Stimulated activated CD8-positive, alpha-beta memory T cell treated with anti-CD3 and anti-CD28 coated beads, Interleukin-7, amount 100 ng/mL, for 48 hours (primary cell): ENCODE data around the gene UQCRQ.

Experiments
- DNase-seq, 2 donors: peaks; one replicate each; pipeline ENCODE4 v3.0.0-alpha.2; 2020; ENCODE audit warnings: low read depth in 1 of 2; ENCODE audit errors: extremely low read depth in 1 of 2

UQCRQ gene

GRCh38 chr5:132866342-132867045 lies at the start of gene UQCRQ, which contains the start of gene GDF9:
Gene UQCRQ, plus strand, starts transcription at chr5:132866642. Its CDS starts 240 bp downstream, at chr5:132866882.
Gene GDF9, minus strand, starts transcription at chr5:132866469. Its CDS starts 1,936 bp downstream, at chr5:132864533.
- peak; percentile 80 to 94 for DNase-seq

GRCh38 chr5:132817011-132817410 lies 49.4 kb upstream of the UQCRQ start:
- DNase-seq = no peak

DNA sequence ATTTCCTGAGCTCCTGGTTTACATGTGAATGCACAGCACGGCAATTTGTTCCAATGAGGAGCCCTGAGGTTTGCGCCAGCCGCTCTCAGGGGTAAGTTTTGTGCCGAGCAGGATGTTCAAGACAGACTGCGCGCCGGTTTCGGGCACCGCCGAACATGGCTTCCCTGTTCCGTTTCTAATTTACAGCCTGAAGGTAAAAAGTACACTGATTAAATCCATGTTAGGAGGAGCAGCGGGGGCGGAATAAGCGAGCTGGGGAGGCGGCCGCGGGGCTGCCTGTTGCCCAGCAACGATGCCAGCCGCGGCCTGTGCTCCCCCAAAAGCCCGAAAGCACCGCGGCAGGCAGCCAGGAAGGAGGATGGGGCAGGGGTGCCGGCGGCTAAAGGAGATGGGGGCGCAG lies 47.0 kb upstream of the UQCRQ start:
- DNase-seq = no peak

DNA sequence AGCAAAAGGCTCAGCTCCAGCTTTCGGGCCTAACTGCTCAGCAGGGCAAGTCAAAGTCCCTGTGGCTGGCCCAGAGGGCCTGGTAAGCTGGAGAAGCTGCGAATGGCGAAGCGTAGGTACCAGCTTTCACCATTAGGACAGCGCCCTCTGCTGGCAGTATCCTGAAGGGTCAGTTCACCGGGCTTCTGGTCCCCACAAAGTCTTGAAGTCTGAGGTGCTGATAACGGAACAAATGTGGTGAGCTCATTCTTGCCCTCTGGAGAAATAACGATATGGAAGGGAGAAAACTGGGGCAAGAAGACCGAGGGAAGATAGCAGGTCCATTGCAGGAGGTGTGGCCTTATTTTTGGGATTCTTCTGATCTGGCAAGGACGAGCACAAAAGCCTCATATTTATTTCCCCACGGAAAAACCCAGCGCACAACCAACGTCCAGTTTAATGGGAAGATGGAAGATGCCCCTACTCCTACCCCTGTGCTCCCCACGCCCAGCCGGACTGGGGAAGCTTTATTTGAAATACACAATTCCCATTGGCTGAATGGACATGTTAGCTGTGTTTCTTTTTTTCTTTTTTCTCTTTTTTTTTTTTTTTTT lies 46.2 kb upstream of the UQCRQ start:
- DNase-seq = peak; percentile 70 to 85

DNA sequence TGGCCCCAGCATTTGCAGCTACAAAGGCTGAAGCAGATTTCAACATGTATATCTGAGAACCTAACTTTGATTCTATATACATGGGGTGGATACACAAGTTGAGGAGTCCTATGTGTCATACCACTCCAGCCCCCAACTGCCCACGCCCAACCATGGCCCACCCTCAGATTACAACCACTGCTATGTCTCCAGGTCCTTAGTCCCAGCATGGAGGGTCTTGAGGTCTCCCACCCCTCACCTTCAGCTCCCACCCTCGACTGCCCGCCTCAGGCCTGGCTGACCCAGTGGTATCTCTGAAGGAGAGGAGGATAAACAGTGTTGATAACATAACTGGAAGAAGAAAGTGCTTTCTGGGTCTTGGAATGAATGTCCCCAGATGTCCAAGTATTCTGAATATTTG lies 45.1 kb upstream of the UQCRQ start:
- no peak for DNase-seq

DNA sequence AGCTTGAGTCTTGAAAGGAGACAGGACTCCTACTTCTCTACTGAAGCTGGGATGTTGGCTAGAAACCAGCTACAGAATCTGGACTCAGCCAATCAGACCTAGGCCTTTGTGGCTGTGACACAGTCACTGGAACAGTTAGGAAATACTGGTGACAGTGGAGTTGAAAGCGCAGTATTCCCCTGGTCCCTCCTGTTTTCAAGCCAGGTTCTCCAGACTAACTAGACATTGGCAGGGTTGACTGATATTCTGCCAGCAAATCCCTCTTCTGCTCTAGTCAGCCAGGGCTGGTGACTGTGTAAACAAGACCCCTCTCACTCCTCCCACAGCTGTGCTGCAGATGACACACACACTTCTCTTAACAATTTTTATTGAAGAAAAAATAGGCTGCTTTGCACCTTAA lies 44.7 kb upstream of the UQCRQ start:
- DNase-seq = no peak

DNA sequence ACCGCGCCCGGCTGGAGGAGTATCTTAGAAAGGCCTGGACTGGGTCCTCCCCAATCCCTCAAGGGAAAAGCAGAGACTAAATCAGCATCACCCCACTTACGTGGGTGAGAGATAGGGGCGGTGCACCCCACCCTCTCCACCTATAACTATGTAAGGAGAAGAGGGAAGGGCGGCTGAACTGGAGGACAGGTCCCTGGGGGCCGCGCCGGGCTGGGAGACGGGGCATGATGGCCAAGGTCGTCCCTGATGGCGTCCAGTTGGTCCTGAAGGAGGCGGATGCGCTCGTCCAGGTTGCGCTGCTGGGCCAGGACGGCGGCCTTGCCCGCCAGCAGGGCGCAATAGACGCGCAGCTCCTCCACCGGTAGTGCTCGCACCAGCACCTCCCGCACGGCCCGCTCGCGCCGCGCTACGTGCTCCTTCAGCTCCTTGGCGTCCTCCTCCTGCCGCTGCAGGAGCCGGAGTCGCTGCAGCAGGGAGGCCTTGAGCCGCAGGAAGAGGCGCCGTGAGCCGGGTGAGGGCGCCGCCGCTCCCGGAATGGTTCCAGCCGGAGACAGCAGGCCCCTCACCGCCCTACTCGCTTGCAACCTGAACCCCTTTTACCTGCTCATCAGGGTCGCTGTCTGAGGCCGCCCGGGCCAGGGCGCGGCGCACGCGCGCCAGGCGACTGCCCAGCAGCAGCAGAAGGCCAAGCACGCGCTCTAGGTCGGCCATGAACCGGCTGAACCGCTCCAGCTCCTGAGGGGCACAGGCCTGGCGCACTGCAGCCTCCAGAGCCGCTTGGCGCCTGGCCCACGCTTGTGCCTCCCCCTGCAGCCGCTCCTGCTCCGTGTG lies 43.6 kb upstream of the UQCRQ start:
- no peak for DNase-seq

- no peak for DNase-seq
These were observed 42.9 kb upstream of the UQCRQ start for GRCh38 chr5:132823481-132824050.

GRCh38 chr5:132824426-132824825 lies 42.0 kb upstream of the UQCRQ start:
- no peak for DNase-seq

- DNase-seq = no peak
These were observed 41.2 kb upstream of the UQCRQ start for GRCh38 chr5:132825033-132825833.

DNA sequence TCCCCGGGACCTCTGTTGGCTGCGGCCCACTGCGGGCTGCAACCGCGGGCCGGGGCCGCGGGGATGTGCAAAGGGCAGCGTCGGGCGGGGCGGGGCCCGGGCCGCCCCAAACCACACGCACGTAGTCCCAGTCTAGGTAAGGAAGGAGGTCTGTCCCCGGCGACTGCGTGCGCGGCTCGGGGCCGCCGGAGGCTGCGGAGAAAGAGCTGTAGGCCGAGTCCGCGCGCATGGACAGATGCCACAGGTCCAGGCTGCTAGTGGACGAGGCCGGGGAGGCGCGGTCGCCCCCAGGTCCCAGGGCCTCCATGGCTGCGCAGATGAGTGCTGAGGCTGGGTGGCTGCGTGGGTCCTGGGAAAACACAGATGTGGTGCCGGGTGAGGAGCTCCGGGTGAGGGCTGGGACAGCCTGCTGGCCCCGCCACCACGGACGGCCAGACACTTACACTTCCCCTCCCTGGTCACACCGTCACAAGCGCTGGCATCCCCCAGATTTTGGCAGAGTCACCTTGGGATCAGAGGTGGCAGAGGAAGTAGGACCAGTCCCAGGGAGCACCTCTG lies 40.5 kb upstream of the UQCRQ start:
- no peak for DNase-seq

DNA sequence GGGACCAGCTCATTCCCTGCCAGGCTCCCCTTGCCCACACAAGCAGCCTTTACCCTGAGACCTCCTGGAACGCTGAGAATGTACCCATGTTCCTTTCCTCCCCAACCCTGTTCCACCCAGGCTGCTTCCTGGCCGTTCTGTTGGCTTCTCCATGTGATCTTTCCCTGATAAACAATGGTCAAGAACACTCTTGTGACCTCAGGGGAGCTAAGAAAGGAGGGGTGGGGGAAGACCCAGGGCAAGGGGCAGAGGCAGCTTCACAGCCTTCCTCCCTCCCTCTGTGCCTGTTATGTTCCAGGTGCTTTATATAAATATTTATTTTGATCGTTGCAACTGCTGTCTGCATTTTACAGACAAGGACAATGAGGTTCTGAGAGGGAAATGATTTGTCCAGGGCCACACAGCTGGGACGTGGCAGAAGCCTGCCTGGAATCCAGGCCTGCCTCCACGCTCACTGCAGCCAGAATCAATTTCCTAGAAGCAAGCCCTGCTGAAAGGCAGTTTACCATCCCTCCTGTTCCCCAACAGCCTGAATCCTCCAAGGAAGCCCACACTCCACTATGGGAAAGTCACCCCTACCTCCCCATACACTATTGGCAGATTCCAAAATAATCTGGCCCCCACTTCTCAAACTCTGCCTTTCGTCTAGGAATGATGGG lies 39.9 kb upstream of the UQCRQ start:
- DNase-seq = no peak

- no peak for DNase-seq
These were observed 38.3 kb upstream of the UQCRQ start for GRCh38 chr5:132827943-132828673.

GRCh38 chr5:132828846-132829494 lies 37.5 kb upstream of the UQCRQ start:
- DNase-seq = no peak

DNA sequence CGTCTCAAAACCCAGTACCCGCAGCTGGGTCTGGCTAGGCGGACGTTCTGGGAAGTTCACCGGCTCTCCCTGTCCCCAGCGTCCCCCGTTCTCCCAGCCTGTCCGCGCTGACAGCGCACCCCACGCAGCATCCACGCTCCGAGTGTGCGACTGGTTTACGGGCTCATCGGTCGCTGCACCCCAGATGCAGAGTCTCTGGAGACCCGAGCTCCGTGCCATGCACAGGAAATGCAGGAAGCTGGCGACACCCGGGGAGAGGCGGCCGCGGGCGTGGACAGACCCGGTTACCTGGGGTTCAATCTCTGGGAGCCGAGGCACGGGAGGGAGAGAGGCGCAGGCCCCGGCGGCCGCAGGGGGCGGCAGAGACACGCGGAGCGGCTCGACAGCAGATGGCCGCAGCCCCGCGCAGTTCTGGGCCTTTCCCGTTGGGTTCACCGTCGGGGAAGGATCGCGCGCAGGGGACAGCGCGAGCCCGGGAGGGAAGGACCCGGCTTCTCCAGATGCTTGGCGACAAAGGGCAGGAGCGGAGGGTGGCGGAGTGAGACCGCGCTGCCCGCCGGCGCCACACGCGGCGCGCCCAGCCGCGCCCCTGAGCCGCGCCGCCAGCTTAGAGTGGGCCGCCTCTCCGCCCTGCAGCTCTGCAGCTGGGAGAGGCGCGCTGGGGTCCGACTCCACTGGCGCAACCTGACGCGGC lies 36.6 kb upstream of the UQCRQ start:
- DNase-seq = peak in 1 of 2 donors; percentile 63

- no peak for DNase-seq
These were observed 35.9 kb upstream of the UQCRQ start, which contains the start of gene SHROOM1 for GRCh38 chr5:132830436-132831094. Gene SHROOM1, minus strand, starts transcription at chr5:132830647. Its CDS starts 4,507 bp downstream, at chr5:132826140.
